NCI-H2107 (cell line): ENCODE data around the gene P4HTM.

ENCODE experiments used
- DNase-seq: peaks from one replicate; lab custom pipeline; 2025; lab: John Stamatoyannopoulos, UW

P4HTM gene

GRCh38 chr3:48984663-48985062 lies 5.4 kb upstream of the P4HTM start:
- DNase-seq: no peak

GRCh38 chr3:48985831-48986376 lies 4.1 kb upstream of the P4HTM start:
- no peak for DNase-seq

- no peak for DNase-seq
These were observed 780 bp upstream of the P4HTM start for GRCh38 chr3:48989126-48989795.

GRCh38 chr3:48990636-48991469 lies 812 bp downstream of the P4HTM start:
- no peak for DNase-seq

- no peak for DNase-seq
These were observed 2.0 kb downstream of the P4HTM start for GRCh38 chr3:48991851-48992545.

- DNase-seq: no peak
These were observed 3.8 kb downstream of the P4HTM start for GRCh38 chr3:48993834-48994233.

GRCh38 chr3:48996640-48997039 lies 6.6 kb downstream of the P4HTM start:
- no peak for DNase-seq

GRCh38 chr3:48997102-48997635 lies 7.1 kb downstream of the P4HTM start:
- DNase-seq: no peak

GRCh38 chr3:48997714-48998637 lies 7.9 kb downstream of the P4HTM start:
- DNase-seq: no peak

- no peak for DNase-seq
These were observed 9.2 kb downstream of the P4HTM start for GRCh38 chr3:48999085-48999858.

GRCh38 chr3:49001155-49001554 lies 11.1 kb downstream of the P4HTM start:
- no peak for DNase-seq

GRCh38 chr3:49004352-49005302 lies 14.6 kb downstream of the P4HTM start:
- DNase-seq: no peak

GRCh38 chr3:49005303-49005680 lies 15.3 kb downstream of the P4HTM start:
- DNase-seq: no peak

GRCh38 chr3:49005998-49006397 lies 16.0 kb downstream of the P4HTM start:
- DNase-seq: no peak

GRCh38 chr3:49006408-49007067 lies 16.5 kb downstream of the P4HTM start:
- no peak for DNase-seq

GRCh38 chr3:49007068-49007770 lies 17.2 kb downstream of the P4HTM start, which contains the start of gene WDR6:
WDR6 (plus strand) TSS chr3:49007391; CDS start chr3:49007432, 41 bp downstream.
- DNase-seq: peak; percentile 86

- DNase-seq: no peak
These were observed 17.9 kb downstream of the P4HTM start for GRCh38 chr3:49007771-49008528.
